GM10847 (cell line): Measurements from ENCODE around the gene PRKRA.

Experiments used
- POLR2A ChIP-seq: IDR thresholded peaks from 2 replicates; pipeline ENCODE4 v1.6.1; 2011; ENCODE audit not compliant: insufficient read length; ENCODE audit errors: extremely low read depth

The PRKRA gene

GRCh38 chr2:178474560-178474959 lies 23.6 kb upstream of the PRKRA start:
- TF ChIP-seq POLR2A = no peak

DNA sequence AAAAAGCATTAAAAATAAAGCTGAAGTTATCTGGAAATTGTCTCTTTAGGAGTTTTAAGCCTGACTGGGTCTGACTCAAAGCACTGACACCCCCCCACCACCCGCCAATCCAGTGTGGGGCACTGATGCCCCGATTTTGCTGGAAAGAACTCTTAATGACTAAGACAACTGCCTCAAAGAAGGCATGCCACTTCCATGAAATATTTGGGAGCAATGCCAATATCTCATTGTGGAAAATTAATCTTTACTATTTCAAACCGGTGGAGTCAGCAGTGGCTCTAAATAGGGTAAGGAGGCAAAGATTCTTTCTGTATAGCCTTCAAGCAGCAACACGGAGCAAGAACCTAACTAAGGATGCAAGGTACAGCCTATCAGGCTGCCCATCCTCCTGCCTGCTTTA lies 23.0 kb upstream of the PRKRA start:
- TF ChIP-seq POLR2A = no peak

- TF ChIP-seq POLR2A = no peak
Measured at GRCh38 chr2:178473373-178473772, 22.4 kb upstream of the PRKRA start.

DNA sequence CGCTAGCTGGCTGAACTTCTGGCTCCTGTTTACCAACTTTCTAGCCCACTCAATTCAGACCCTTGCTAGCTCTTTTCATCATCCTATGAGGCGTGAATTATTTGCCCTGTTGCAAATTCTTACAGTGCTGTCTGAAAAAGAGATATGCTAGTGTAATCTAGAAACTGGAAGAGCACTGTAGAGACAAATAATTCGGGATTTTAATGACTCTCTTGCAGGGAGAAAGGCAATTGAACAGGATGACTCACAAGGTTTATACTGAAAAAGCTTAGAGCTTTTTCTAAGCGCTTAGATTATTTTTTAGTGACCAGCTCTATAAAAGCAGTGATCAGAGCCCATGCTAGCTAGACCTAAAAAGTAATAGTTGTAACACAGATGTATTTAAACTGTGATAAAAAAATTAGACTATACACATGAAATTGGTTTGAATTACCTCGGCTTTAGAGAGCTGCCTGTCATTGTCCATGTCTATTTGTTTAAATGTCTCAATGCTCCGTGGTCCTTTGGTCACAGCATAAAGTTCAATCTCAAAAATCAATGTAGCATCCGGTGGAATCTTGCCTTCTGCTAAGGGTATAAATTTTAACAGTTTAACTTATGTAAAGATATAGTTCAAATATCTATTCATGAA lies 18.4 kb upstream of the PRKRA start:
- no peak for TF ChIP-seq POLR2A

DNA sequence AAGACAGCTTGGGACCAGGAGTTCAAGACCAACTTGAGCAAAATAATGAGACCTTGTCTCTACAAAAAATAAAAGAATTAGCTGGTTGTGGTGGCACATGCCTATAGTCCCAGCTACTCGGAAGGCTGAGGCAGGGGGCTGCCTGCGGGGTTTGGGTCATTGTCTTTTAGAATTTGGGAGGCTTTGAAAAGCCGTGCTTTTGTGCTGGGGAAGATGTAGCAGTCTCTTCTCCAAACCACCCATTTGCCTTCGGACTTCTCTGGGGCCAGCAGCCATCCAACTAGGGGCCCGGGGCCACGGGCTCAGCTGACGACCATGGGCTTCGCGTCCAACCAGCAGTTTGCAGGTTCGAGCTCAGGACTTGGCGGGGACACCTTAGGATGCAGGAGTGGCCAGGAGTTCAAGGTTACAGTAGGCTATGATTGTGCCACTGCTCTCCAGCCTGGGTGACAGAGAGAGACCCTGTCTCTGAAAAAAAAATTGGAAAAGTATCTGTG lies 6.5 kb upstream of the PRKRA start:
- TF ChIP-seq POLR2A = no peak

DNA sequence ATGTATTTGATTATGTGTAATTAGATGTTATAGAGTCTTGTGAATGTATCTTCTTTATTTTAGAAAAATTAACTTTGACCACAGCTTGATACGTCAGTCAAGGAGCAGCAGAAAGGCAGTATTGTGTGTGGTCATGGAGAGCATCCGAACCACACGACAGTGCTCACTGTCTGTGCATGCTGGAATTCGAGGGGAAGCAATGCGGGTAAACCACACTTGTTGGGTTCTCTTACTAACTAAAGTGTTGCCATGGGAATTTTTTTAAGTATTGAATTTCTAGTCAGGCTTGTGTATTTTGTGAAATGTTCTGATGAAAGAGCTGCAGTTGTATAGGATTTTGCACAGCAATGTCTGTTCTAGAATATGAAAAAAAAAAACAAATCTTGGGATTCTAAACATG lies 5.0 kb upstream of the PRKRA start:
- TF ChIP-seq POLR2A = no peak

- no peak for TF ChIP-seq POLR2A
Measured at GRCh38 chr2:178452870-178453269, 1.9 kb upstream of the PRKRA start.

DNA sequence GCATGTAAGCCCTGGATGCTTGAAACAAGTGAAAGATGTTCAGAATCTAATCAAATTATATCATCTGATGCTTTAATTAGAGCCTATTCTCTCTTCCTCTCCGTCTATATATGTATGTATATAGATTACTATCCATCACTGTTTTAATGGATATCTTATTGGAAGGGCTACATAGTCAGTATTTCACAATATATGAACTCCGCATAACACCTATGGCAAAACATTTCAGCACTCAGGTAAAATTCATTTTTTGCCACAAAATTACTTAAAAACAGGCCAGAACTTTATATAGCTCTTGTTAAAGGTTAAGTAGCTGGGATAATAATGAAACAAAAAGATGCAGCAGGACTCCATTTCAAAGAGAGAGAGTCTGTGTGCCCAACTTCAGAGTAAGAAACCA lies 1.4 kb upstream of the PRKRA start:
- TF ChIP-seq POLR2A = no peak

GRCh38 chr2:178450524-178450773 lies 526 bp downstream of the PRKRA start:
- no peak for TF ChIP-seq POLR2A

DNA sequence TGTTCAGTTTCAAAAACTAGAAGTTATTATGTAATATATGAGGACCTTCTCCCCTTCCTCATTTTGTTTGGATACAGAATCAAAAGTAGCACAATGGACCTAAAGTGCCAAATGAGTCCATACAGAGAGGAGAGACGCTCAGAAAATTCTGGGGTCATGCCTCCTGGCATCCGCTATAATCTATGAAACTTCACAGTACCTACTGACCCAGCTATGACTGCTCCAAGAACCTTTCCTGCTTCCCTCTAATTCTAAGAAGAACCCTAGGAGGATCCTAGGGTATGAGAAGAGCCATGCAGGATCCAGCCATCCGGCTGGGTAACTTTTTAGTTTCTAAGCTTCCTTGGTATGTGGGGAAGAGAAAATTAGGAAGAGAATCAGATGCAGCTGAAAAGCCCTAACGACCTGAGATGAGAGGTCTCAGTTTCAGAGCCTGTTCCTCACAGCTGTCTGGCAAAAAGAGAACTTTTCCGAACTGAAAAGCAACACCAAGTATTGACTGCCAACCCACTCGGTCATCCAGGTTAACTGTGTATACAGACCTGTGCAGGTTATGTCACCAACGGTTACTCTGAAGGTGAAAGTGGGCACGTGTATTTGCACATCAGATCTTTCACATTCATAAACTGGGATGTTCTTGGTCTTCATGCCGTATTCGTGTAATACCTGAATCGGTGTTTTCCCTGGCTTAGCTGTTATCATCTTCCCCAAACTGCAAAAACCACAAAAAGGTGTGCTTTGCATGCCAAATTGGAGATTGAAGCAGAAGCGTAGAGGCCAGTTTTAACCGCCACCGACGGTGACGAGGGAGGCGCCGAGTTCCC lies 1.1 kb downstream of the PRKRA start:
- no peak for TF ChIP-seq POLR2A

- TF ChIP-seq POLR2A = no peak
Measured at GRCh38 chr2:178448968-178449661, 1.9 kb downstream of the PRKRA start.

DNA sequence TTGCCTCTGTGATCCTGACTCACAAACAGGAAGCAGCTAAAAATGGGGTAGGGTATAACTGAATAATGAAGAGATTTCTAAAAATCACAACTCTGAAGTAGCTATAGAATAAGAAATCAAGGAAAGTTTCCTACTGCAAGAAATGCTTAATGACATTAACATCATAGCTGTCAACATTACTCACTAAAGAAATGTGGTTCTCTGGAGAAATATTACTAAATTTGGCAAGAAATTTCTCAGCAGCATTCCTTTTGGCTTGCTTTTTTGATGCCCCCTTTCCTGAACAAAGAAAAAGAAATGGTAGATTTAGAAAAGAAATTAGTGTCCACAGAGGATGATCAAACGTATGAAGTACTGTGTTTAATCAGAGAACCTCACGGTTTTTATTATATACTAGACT lies 9.5 kb downstream of the PRKRA start:
- no peak for TF ChIP-seq POLR2A

GRCh38 chr2:178436662-178437061 lies 14.3 kb downstream of the PRKRA start:
- TF ChIP-seq POLR2A = no peak

- TF ChIP-seq POLR2A = no peak
Measured at GRCh38 chr2:178429336-178429735, 21.6 kb downstream of the PRKRA start.

DNA sequence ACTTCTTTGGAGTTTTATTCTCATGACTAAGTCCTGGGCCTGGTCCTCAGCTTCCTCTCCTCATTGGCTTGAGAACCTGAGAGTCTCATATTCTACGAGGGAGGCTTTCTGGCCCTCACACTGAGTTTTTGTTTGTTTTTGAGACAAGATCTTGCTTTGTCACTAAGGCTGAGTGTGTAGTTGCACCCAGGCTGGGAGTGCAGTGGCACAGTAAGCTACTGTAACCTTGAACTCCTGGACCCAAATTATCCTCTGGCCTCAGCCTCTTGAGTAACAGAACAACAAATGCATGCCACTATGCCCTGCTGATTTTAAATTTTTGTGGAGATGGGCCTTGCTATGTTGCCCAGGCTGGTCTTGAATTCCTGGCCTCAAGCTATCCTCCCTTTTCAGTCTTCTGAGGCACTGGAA lies 22.6 kb downstream of the PRKRA start:
- TF ChIP-seq POLR2A = no peak

DNA sequence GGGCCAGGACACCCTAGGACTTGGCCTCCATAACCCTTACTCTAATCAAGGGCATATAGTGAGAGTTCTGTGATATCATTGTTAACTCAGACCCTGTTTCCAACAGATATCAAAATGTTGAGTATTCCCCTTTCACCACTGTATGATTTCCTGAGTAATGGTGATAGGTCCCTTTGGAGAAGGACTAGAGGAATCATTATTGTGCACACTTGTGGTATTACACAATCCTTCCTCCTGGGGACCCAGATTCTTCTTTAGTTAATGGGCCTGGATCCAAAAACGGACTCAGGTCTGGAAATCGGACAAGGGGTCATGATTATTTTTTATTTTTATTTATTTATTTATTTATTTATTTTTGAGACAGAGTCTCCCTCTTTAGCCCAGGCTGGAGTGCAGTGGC lies 23.5 kb downstream of the PRKRA start:
- TF ChIP-seq POLR2A = no peak
